KBM-7 (cell line): ENCODE measurements around the gene ADCY1.

Experiments
- DNase-seq: peaks from one replicate; pipeline ENCODE4 v3.0.0-alpha.2; 2015
- in situ Hi-C: fragments of 300-500 bp; cut with MboI; formaldehyde crosslinking; loops from 2 replicates; pipeline ENCODE4 v1.14.3; 2020; ENCODE audit warnings: low sequenced_read_pairs, low pct_unique_long_range_greater_than_20kb, mixed read lengths

ADCY1 gene

DNA sequence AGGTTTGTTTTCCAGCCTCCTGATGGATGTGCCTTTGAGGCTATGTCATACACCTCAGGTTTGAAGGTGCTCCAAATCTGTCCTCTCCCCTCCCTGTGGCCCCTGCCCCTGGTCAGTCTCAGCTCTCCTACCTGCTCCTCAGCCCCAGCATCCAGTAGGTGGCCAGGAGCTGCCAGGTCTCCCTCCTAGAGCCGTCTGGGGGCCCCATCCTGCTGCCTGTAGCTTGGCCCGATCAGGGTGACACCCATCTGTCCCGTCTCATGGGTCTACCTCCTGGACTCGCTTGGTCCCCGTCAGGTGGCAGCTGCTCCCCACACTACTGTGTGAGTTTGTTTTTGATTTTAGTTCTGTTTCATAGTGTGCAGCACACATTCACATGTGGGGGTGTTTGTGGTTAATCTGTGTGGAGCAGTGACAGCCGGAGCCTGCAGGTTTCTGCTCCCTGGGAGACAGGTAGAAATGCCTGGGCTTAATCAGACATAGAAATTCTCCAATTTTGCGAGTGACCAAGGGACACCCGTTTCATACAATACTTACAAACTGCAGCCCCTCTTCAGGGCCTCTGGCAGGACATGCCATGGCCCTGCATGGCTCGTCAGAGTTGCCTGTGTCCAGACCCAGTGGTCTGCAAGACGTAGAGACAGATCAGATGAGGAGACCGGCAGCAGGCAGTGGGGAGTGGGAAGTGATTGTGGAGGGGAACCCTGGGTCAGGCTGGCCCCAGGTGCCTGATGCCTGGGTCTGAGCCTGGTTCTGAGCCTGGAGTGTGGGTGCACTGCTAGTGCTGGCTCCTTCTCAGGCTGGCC, 17.1 kb downstream of the ADCY1 start:
- in situ Hi-C loops, result no loop called here

DNA sequence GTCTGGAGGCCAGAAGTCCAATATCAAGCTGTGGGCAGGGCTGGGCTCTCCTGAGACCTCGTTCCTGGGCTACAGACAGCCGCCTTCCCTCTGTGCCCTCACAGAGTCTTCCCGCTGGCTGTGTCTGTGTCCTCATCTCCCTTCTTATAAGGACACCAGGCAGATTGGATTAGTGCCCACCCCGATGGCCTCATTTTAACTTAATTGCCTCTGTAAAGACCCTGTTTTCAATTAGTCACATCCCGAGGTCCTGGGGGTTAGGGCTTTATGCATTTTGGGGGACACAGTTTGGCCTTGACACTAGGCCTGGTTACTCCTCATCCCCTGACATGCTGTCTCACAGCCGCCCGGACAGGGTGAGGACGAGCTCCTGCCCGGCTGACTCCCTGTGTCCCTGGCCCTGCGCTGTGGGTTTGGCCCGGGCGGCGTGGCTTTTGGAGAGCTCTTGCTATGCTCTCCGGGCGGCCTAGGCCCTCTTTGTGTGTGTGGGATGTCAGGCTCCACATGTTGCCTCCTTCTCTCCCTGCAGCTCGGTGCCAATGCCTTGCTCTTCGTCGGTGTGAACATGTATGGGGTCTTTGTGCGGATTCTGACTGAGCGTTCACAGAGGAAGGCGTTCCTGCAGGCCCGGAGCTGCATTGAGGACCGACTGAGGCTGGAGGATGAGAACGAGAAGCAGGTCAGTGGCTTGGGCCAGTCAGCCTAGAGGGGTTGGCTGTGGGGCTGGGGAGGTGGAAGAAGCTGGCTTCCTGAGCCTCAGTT, 18.2 kb downstream of the ADCY1 start:
- in situ Hi-C loops, result no loop called here
- DNase-seq, result no peak

More for the DNA sequence above, 17.1 kb downstream of the ADCY1 start:
- DNase-seq, result no peak

- in situ Hi-C loops, result no loop called here
- DNase-seq, result no peak
Observed at GRCh38 chr7:45593121-45593541, 19.0 kb downstream of the ADCY1 start.

DNA sequence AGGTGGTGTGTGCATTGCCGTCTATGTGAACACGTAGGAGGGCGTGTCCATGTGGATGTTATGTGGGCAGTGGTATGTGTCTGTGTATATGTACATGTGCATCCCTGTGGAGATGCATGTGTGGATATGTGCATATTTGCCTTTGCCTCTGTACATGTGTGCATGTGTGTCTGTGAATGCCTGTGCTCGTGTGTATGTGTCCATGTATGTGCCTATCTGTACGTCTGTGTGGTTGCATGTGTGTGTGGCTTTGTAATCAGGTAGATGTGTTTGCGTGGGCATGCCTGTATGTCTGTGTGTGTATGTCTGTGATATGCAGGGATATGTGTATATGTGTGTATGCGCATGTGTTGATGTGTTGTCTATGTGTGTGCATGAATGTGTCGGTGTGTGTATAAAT, 19.7 kb downstream of the ADCY1 start:
- in situ Hi-C loops, result no loop called here

GRCh38 chr7:45594745-45595535, 20.8 kb downstream of the ADCY1 start:
- in situ Hi-C loops, result no loop called here
- DNase-seq, result no peak

More for the DNA sequence above, 19.7 kb downstream of the ADCY1 start:
- no peak for DNase-seq

DNA sequence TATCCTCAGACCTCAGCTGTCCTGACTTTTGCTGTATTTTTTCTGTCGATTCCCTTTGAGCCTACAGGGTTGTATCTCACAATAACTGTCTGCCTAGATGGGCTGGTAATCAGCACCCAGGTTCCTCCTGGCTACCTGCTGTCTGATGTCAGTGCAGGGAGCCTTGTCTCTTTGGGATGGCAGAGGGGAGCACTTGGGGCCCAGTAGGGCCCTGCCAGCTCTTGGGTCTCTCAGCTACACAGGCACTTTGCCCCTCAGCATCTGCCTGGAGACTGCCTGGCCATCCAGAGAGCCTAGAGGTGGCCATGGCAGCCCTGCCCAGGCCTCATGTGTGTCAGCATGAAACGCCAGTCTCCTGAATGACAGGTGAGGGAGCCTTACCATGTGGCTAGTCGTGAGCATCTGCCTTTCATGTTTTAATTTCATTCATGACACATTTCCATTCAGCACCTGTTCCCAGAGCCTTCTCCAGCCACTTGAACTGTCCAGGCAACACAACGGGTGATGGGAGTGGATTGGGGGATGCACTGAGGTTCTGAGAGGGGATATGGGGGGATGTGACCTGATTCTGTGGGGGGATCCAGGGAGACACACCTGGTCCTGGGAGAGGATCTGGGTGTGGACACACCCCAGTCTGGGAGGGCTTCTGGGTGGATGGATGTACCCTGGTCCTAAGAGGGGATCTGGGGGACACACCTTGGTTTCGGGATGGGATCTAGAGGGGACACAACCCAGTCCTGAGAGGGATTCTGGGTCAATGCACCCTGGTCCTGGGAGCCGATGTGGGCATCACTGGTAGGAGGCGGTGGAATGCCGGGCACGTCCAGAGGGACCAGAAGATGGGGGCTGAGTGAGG, 21.9 kb downstream of the ADCY1 start:
- in situ Hi-C loops, result no loop called here
- no peak for DNase-seq

- DNase-seq, result no peak
- in situ Hi-C loops, result no loop called here
Observed at GRCh38 chr7:45596665-45597095, 22.5 kb downstream of the ADCY1 start.

DNA sequence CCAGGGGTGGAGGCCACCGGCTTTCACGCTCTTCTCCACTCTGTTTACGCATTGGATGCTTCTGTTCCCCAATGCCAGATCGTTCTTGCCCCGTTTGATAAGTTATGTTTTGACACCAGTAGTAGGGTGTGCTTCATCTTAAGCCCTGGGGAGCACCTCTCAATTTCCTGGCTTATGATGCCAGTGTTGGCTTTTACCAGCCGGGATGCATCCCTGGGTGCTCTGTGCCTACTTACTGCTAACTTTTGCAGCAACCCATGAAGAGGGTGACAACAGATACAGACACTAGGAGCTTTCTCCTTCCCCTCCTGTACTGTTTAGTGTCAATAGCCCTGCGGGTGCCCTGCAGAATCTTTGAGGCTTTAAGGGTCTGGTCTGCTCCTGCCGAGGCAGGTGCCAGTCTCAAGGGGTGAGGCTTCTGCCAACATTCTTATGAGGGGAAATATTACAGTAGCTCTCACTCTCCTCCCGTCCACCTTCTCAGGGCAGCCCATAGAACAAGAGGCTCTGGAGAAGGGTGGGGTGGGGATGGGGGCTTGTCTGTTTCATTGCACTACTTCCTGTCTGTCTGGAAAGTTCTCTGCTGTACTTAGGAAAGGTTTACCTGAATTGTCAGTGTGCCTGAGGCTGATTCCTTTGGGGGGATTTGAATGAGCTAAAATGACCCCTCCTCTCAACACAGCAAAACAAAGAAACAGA, 23.3 kb downstream of the ADCY1 start:
- in situ Hi-C loops, result no loop called here
- no peak for DNase-seq

GRCh38 chr7:45598886-45599520, 24.8 kb downstream of the ADCY1 start:
- in situ Hi-C loops, result no loop called here
- no peak for DNase-seq

DNA sequence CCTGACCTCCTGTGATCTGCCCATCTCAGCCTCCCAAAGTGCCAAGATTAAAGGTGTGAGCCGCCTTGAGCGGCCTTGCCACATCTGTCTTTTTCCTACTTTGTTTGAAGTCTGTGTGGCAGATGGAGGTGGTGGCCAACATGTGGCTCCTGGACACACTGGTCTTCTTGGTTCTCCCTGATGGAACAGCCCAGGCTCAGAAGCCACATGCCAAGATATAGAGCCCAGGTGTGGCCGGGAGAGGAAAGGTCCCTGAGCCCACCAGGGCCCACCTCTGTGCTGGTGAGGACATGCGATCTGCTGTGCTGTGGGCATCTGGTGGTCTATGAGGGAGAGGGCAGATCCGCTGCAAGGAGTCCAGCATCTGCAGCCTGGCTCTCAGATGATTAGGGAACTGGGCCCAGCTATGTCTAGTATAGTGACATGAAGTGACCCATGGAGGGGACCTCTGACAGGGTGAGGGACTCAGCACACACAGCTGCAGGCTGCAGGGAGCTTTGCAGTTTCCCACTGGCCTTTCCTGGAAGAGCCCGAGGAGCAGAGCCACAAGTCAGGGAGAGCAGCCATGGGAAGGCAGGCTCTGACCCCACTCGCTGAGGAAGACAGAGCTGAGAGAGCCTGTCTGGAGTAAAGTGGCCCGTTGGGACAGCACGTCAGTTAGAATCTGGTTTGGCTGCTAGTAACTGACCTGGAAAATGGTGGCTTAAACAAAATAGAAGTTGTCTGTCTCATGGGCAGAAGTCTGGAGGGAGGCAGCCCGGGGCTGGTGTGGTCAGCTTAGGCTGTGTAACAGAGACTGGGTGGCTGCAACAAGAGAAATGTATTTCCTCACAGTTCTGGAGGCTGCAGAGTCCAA, 25.9 kb downstream of the ADCY1 start:
- DNase-seq, result no peak
- in situ Hi-C loops, result no loop called here

- in situ Hi-C loops, result no loop called here
- no peak for DNase-seq
Observed at GRCh38 chr7:45601094-45601493, 26.9 kb downstream of the ADCY1 start.

DNA sequence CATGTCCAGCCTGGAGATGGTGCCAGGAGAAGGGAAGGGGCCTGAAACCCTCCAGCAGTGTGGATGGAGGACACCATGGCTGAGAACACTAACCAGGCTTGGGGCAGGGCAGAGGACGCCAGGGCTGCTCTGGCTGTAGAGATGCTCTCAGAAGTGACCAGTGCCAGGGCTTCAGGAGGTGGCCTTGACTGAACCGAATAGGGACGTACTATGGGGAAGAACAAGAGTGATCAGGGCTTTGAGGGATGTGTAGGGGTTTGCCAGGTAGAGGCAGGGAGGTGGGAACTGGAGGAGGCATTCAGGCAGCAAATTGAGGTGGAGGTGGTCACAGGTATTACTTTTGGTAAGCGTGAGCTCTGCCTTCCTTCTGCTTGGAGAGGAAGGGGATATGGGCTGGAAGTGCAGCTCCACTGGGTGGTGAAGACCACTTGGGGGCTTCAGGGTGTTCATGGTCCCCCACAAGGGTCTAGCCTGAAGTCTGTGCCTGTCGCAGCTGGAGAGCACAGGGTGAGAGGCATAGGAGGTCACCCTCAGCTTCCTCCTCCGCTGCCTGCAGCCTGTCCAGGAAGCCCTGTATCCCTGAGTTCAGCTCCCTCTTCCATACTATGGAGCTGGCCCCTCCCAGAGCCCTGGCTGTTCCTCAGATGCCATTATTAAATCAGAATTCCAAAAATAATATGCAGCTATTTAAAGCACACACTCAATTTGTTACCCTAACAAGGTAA, 27.8 kb downstream of the ADCY1 start:
- DNase-seq, result no peak
- in situ Hi-C loops, result no loop called here

- DNase-seq, result no peak
- in situ Hi-C loops, result no loop called here
Observed at GRCh38 chr7:45606050-45606449, 31.9 kb downstream of the ADCY1 start.

- in situ Hi-C loops, result no loop called here
- no peak for DNase-seq
Observed at GRCh38 chr7:45606931-45607330, 32.8 kb downstream of the ADCY1 start.

- no peak for DNase-seq
- in situ Hi-C loops, result no loop called here
Observed at GRCh38 chr7:45609180-45609579, 35.0 kb downstream of the ADCY1 start.

DNA sequence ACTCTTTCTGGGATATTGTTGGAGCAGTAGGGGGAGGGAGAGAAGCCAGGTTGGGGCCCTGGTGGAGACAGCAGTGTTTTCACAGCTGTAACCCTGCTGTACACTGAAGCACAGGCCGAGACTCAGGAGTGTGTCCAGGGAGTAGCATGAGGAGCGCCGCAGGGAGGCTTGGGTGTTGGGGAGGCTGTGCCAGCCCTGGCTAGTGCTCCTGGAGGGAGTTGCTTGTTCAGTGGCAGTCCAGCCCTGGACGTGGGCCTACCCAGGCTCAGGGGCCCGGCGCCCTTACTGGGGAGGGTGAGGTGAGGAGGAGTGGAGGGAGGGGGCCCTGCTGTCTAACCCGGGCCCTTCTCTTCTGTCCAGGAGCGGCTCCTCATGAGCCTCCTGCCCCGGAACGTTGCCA, 35.9 kb downstream of the ADCY1 start:
- no peak for DNase-seq
- in situ Hi-C loops, result no loop called here
